Keratinocyte (primary cell): ENCODE results near the gene UCHL5. TPM values are rescaled to one million over a fixed set of nuclear protein-coding genes. Genes with fewer than 3 reads are reported as not detected.

Source experiments
- DNase-seq: peaks from one replicate; pipeline ENCODE4 v3.0.0-alpha.2; 2011; ENCODE audit warnings: low read depth, missing footprints, low spot score
- FAIRE-seq: peaks from 2 replicates; lab custom pipeline; 2011; peaks lifted over from hg19 to GRCh38; lab: Jason Lieb, UNC
- H2AFZ ChIP-seq: 2 replicates; pipeline ENCODE4 v1.6.0; 2012; ENCODE audit warnings: low read length, control low read depth, inconsistent platforms; ENCODE audit not compliant: control insufficient read depth
- H3K27ac ChIP-seq: 2 replicates; pipeline ENCODE4 v1.5.1; 2011; ENCODE audit warnings: low read length; ENCODE audit not compliant: control insufficient read depth, insufficient read depth
- H3K27me3 ChIP-seq: 3 replicates; pipeline ENCODE4 v1.6.0; 2011; ENCODE audit warnings: low read length; ENCODE audit not compliant: control insufficient read depth, insufficient read depth; ENCODE audit errors: extremely low read depth
- H3K36me3 ChIP-seq, 2 experiments: 2 replicates in 1 of 2; 3 replicates in 1 of 2; pipeline ENCODE4 v1.5.1; 2011; ENCODE audit warnings: low read length in 2 of 2, mild to moderate bottlenecking in 1 of 2; ENCODE audit not compliant: control insufficient read depth in 2 of 2, insufficient read depth in 2 of 2; ENCODE audit errors: extremely low read depth in 1 of 2
- H3K4me1 ChIP-seq: 3 replicates; pipeline ENCODE4 v1.5.1; 2011; ENCODE audit warnings: low read length; ENCODE audit not compliant: control insufficient read depth, insufficient read depth; ENCODE audit errors: extremely low read depth
- H3K4me2 ChIP-seq: 3 replicates; pipeline ENCODE4 v1.6.0; 2011; ENCODE audit warnings: low read depth, low read length; ENCODE audit not compliant: control insufficient read depth, insufficient read depth; ENCODE audit errors: extremely low read depth
- H3K4me3 ChIP-seq, 3 experiments: fragments of 200-600 bp in 1 of 3; sonication (generic) in 1 of 3; 2 replicates in 2 of 3; 3 replicates in 1 of 3; pipeline ENCODE4 v1.5.1; 2011 to 2016; ENCODE audit warnings: low read length in 3 of 3, mild to moderate bottlenecking in 3 of 3, control low read depth in 2 of 3, inconsistent platforms in 1 of 3, low read depth in 1 of 3, mixed read lengths in 1 of 3, mixed run types in 1 of 3, moderate library complexity in 1 of 3; ENCODE audit not compliant: control insufficient read depth in 2 of 3, insufficient read depth in 2 of 3; ENCODE audit errors: extremely low read depth in 1 of 3
- H3K79me2 ChIP-seq: 2 replicates; pipeline ENCODE4 v1.6.0; 2012; ENCODE audit warnings: low read length; ENCODE audit not compliant: control insufficient read depth, insufficient read depth
- H3K9ac ChIP-seq: 3 replicates; pipeline ENCODE4 v1.6.0; 2011; ENCODE audit warnings: low read length; ENCODE audit not compliant: control insufficient read depth, insufficient read depth; ENCODE audit errors: extremely low read depth
- H3K9me1 ChIP-seq: 3 replicates; pipeline ENCODE4 v1.6.0; 2011; ENCODE audit warnings: low read length; ENCODE audit not compliant: control insufficient read depth, insufficient read depth; ENCODE audit errors: extremely low read depth
- H3K9me3 ChIP-seq: 2 replicates; pipeline ENCODE4 v1.5.1; 2012; ENCODE audit warnings: low read depth, low read length; ENCODE audit not compliant: control insufficient read depth
- H4K20me1 ChIP-seq: 3 replicates; pipeline ENCODE4 v1.6.0; 2011; ENCODE audit warnings: low read length; ENCODE audit not compliant: control insufficient read depth, insufficient read depth; ENCODE audit errors: extremely low read depth
- CTCF ChIP-seq, 3 experiments: IDR thresholded peaks in 1 of 3; conservative IDR thresholded peaks in 1 of 3; optimal IDR thresholded peaks in 1 of 3; 2 replicates in 2 of 3; 3 replicates in 1 of 3; pipeline versions ENCODE3 to v1.5.1; 2011; ENCODE audit warnings: low read length in 3 of 3, mild to moderate bottlenecking in 3 of 3, moderate library complexity in 2 of 3, control low read depth in 1 of 3, inconsistent platforms in 1 of 3; ENCODE audit not compliant: insufficient read depth in 2 of 3; ENCODE audit errors: extremely low read depth in 1 of 3
- EZH2 ChIP-seq: IDR thresholded peaks from one replicate; pipeline ENCODE4 v1.6.1; 2012; ENCODE audit warnings: inconsistent platforms, mild to moderate bottlenecking, low read length, moderate library complexity
- dilution Hi-C: fragments of 300-500 bp; cut with MboI; formaldehyde crosslinking; loops from one replicate; pipeline ENCODE4 v1.7.0; 2020; ENCODE audit warnings: low sequenced_read_pairs; ENCODE audit not compliant: extremely low pct_ligation_motif_present
- polyA plus RNA-seq, 5 experiments: library from polyadenylated mRNA; depleted of rRNA in 3 of 5; stranded (reverse) in 3 of 5; stranded (forward) in 1 of 5; unstranded in 1 of 5; fragments of >200 nt; gene quantifications; 1 replicate in 1 of 5; 2 replicates in 3 of 5; 3 replicates in 1 of 5; pipeline versions ENCODE4 v1.2.1 to v1.2.3, GENCODE V29; 2011 to 2012; ENCODE audit warnings: missing spikeins in 2 of 5, low read depth in 1 of 5, low replicate concordance in 1 of 5

The UCHL5 gene
- polyA plus RNA-seq, 1 donor (not counting 4 experiments of a cell fraction or from before 2014, with no cell fraction given) = 53.7 TPM

GRCh38 chr1:192986110-192986747 lies 72.9 kb downstream of the UCHL5 start:
- no peaks in the 10 kb centered on the region for H3K4me1 ChIP-seq
- H3K9me1 ChIP-seq = no peaks in the 10 kb centered on the region
- FAIRE-seq = no peak
- H4K20me1 ChIP-seq = no peaks in the 10 kb centered on the region
- no peak overlapping the region for H3K27ac ChIP-seq
- no peaks in the 10 kb centered on the region for H3K9me3 ChIP-seq
- no peak for TF ChIP-seq EZH2
- TF ChIP-seq CTCF (optimal IDR thresholded peaks at IDR 0.05 in 1 of 3, IDR thresholded peaks at IDR 0.05 in 1 of 3, conservative IDR thresholded peaks at IDR 0.05 in 1 of 3; ENCODE audit: extremely low read depth in 1 of 3, insufficient read depth in 2 of 3, low read length in 3 of 3) = no peak
- dilution Hi-C loops = no loop called here
- no peaks in the 10 kb centered on the region for H3K27me3 ChIP-seq
- no peak for DNase-seq
- no peak overlapping the region for H3K4me2 ChIP-seq
- H2AFZ ChIP-seq = no peak overlapping the region
- H3K9ac ChIP-seq = no peak overlapping the region
- peaks cover 0 to 2% of the 10 kb centered on the region in 2 experiments for H3K36me3 ChIP-seq
- H3K79me2 ChIP-seq = no peaks in the 10 kb centered on the region
- no peak overlapping the region for H3K4me3 ChIP-seq

- no peak overlapping the region for H3K4me2 ChIP-seq
- FAIRE-seq = no peak
Observed at GRCh38 chr1:192984080-192984479, 75.1 kb downstream of the UCHL5 start.

More at GRCh38 chr1:192984080-192984479, 75.1 kb downstream of the UCHL5 start:
- Histone ChIP-seq H3K27me3 (no peaks in the 10 kb centered on the region), H3K4me1 (no peaks in the 10 kb centered on the region), H3K79me2 (no peaks in the 10 kb centered on the region), H3K9ac (no peak overlapping the region), H3K4me3 (no peak overlapping the region), H3K9me1 (no peaks in the 10 kb centered on the region), H2AFZ (no peak overlapping the region), H3K27ac (no peak overlapping the region), H4K20me1 (no peaks in the 10 kb centered on the region), H3K36me3 (peaks cover 1 to 2% of the 10 kb centered on the region in 2 experiments), H3K9me3 (no peaks in the 10 kb centered on the region)
- TF ChIP-seq CTCF (optimal IDR thresholded peaks at IDR 0.05 in 1 of 3, IDR thresholded peaks at IDR 0.05 in 1 of 3, conservative IDR thresholded peaks at IDR 0.05 in 1 of 3; ENCODE audit: extremely low read depth in 1 of 3, insufficient read depth in 2 of 3, low read length in 3 of 3) = no peak
- no peak for TF ChIP-seq EZH2
- dilution Hi-C loops = no loop called here
- DNase-seq = no peak
